Muscle layer of duodenum (tissue), 2 donors: Measurements from ENCODE around the gene NDST3.
"Not testable (repeated sequence)": the region's sequence is repeated elsewhere in the genome, so short reads cannot be mapped to it uniquely, and the experiment has no call there.

Source experiments
- H3K27ac ChIP-seq: one replicate; pipeline ENCODE4 v1.7.0; 2013; ENCODE audit warnings: mild to moderate bottlenecking, low read length
- H3K27me3 ChIP-seq: one replicate; pipeline ENCODE4 v1.7.0; 2013; ENCODE audit warnings: low read depth, mild to moderate bottlenecking, control low read depth, low read length
- H3K36me3 ChIP-seq, 2 donors: one replicate each; pipeline ENCODE4 v1.7.0; 2013; ENCODE audit warnings: low read length in 2 of 2, control low read depth in 1 of 2, mild to moderate bottlenecking in 1 of 2; ENCODE audit not compliant: insufficient read depth in 2 of 2, control insufficient read depth in 1 of 2
- H3K4me1 ChIP-seq, 2 donors: one replicate each; pipeline ENCODE4 v1.7.0; 2013; ENCODE audit warnings: low read length in 2 of 2, mild to moderate bottlenecking in 2 of 2, control low read depth in 1 of 2, moderate library complexity in 1 of 2; ENCODE audit not compliant: insufficient read depth in 2 of 2, control insufficient read depth in 1 of 2
- H3K4me3 ChIP-seq, 2 donors: one replicate each; pipeline ENCODE4 v1.7.0; 2013; ENCODE audit warnings: low read length in 2 of 2, low read depth in 1 of 2, mild to moderate bottlenecking in 1 of 2
- H3K9me3 ChIP-seq, 2 donors: one replicate each; pipeline ENCODE4 v1.7.0; 2013; ENCODE audit warnings: low read length in 2 of 2, control low read depth in 1 of 2, mild to moderate bottlenecking in 1 of 2; ENCODE audit not compliant: control insufficient read depth in 1 of 2
- donor health status: healthy.

Gene NDST3

DNA sequence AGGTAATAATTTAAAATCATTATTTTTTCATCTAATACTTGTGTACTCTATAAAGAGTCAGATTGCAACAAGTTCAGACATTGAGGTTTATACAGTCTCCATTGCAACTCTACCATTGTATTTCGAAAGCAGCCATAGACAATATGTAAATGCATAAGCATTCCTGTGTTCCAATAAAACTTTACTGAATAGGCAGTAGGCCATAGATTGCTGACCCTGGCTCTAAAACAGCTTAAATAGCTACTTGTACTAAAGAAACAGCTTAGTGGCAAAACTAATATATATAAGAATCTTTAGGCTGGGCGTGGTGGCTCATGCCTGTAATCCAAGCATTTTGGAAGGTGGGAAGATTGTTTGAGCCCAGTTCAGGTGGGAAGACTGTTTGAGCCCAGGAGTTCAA is 203.2 kb downstream of the NDST3 start:
- H3K9me3 ChIP-seq, result no peaks in the 10 kb centered on the region
- no peak overlapping the region for H3K4me3 ChIP-seq
- no peaks in the 10 kb centered on the region for H3K4me1 ChIP-seq
- H3K36me3 ChIP-seq, result no peaks in the 10 kb centered on the region
- no peaks in the 10 kb centered on the region for H3K27me3 ChIP-seq
- no peak overlapping the region for H3K27ac ChIP-seq

DNA sequence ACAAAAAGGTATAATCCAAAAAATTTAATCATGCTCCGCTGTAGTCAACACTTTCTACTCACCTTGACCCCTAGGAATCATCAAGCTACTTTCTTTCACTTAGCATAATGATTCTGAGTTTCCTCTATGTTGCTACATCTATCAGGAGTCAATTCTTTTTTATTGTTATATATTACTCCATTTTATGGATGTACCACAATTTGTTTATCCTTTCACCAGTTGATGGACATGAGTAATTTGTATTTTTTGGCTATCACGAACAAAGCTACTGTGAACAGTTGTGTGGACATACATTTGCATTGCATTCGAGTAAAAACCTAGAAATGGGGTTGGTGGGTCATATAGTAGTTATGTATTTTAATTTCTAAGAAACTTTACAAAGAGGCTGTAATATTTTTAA is 215.6 kb downstream of the NDST3 start:
- Histone ChIP-seq H3K27me3 (no peaks in the 10 kb centered on the region), H3K4me1 (no peaks in the 10 kb centered on the region), H3K27ac (no peak overlapping the region), H3K9me3 (no peaks in the 10 kb centered on the region), H3K4me3 (no peak overlapping the region), H3K36me3 (no peaks in the 10 kb centered on the region)

DNA sequence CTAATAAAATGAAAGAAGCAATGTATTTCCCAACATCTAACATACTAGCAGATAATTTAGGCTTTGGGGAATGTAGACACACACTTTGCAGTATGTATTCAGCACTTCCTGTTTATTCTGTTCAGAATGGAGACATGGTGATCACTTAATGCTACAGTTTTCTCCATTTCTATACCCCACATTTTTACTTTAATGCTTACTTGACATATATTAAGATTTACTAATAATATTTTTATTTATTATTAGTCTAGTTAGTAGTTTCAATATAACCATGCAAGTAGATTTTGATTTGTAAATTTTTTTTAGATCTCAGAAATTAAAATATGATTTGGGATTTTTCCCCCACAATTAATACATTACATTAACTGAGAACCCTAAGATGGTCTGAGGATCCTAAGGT is 220.1 kb downstream of the NDST3 start:
- Histone ChIP-seq H3K9me3 (no peaks in the 10 kb centered on the region), H3K36me3 (no peaks in the 10 kb centered on the region), H3K27ac (no peak overlapping the region), H3K4me1 (no peaks in the 10 kb centered on the region), H3K27me3 (no peaks in the 10 kb centered on the region), H3K4me3 (no peak overlapping the region)

DNA sequence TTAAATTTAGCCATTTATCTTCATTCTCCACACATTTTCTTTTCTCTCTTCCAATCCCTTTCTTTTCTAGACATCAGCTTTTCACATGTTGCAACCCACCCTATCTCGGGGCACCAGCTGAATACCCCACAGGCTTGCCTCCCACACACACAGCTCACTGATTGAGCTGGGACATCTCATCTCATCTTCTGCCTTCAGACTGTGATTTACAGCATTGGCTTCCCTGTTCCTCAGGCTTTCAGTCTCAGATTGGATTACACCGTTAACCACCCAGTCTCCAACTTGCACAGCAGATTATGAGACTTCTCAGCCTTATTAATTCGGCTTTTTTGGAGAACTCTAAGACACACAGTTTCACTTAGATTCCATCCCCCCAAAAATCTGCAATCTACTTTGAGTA is 224.8 kb downstream of the NDST3 start:
- H3K9me3 ChIP-seq, result no peaks in the 10 kb centered on the region
- no peak overlapping the region for H3K27ac ChIP-seq
- no peak overlapping the region for H3K4me3 ChIP-seq
- no peaks in the 10 kb centered on the region for H3K36me3 ChIP-seq
- no peaks in the 10 kb centered on the region for H3K27me3 ChIP-seq
- no peaks in the 10 kb centered on the region for H3K4me1 ChIP-seq

DNA sequence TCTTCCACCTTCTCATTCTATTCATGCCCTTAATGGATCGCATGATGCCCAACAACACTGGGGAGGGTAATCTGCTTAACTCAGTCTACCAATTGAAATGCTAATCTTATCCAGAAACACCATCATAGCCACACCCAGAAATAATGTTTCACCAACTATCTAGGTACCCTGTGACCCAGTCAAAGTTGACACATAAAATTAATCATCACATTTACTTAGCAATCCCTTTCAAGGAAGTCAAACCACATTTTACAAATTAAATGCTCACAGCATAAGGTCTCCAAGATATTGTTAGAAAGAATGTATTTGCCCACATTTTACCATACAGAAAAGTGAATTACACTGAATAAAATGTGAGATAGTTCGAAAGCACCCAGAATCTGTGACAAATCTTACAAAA is 226.0 kb downstream of the NDST3 start:
- Histone ChIP-seq H3K9me3 (no peaks in the 10 kb centered on the region), H3K4me1 (no peaks in the 10 kb centered on the region), H3K27ac (no peak overlapping the region), H3K4me3 (no peak overlapping the region), H3K27me3 (no peaks in the 10 kb centered on the region), H3K36me3 (no peaks in the 10 kb centered on the region)

DNA sequence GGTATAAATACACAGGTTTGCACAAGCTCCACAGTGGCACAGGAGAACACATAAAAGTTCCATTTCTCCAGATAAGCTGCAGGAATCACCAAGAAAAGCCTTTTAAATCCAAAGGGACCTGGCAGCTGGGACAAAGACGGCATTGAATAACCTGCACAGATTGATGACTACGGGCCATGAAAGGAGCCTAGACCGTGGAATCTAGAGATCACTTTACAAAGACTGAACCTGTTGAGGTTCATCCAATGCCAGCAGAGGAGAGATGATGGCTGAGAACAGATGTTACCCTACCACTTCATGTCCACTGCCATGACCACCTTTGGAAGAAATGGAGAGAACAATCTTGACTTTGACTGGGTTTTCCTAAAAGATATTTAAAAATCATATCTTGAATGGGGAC is 229.8 kb downstream of the NDST3 start:
- Histone ChIP-seq H3K4me3 (no peak overlapping the region), H3K36me3 (no peaks in the 10 kb centered on the region), H3K4me1 (no peaks in the 10 kb centered on the region), H3K9me3 (no peaks in the 10 kb centered on the region), H3K27me3 (no peaks in the 10 kb centered on the region), H3K27ac (no peak overlapping the region)

DNA sequence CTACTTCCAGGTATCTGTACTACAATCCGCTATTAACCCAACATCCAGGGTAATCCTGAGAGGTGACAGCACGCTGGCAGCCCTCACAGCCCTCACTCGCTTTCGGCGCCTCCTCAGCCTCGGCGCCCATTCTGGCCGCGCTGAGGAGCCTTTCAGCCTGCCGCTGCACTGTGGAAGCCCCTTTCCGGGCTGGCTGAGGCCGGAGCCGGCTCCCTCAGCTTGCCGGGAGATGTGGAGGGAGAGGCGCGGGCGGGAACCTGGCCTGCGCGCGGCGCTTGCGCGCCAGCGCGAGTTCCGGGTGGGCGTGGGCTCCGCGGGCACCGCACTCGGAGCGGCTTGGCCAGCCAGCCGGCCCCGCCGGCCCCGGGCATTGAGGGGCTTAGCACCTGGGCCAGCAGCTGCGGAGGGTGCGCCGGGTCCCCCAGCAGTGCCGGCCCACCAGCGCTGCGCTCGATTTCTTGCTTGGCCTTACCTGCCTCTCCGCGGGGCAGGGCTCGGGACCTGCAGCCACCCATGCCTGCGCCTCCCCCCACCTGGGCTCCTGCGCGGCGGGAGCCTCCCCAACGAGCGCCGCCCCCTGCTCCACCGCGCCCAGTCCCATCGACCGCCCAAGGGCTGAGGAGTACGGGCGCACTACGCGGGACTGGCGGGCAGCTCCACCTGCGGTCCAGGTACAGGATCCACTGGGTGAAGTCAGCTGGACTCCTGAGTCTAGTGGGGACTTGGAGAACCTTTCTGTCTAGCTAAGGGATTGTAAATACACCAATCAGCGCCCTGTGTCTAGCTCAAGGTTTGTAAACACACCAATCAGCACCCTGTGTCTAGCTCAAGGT is 231.2 kb downstream of the NDST3 start:
- Histone ChIP-seq H3K27me3 (no peaks in the 10 kb centered on the region), H3K9me3 (no peaks in the 10 kb centered on the region), H3K27ac (no peak overlapping the region), H3K4me1 (no peaks in the 10 kb centered on the region), H3K36me3 (no peaks in the 10 kb centered on the region), H3K4me3 (peak overlapping the region in 1 of 2 donors; percentile 69)

DNA sequence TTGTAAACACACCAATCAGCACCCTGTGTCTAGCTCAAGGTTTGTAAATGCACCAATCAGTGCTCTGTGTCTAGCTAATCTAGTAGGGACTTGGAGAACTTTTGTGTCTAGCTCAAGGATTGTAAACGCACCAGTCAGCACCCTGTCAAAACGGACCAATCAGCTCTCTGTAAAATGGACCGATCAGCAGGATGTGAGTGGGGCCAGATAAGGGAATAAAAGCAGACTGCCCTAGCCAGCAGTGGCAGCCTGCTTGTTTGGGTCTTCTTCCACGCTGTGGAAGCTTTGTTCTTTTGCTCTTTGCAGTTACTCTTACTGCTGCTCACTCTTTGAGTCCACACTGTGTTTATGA is 231.8 kb downstream of the NDST3 start:
- not testable (repeated sequence) for H3K27ac ChIP-seq, H3K27me3 ChIP-seq, H3K9me3 ChIP-seq, H3K36me3 ChIP-seq, H3K4me1 ChIP-seq
- peak overlapping the region in 1 of 2 donors; percentile 69 for H3K4me3 ChIP-seq

DNA sequence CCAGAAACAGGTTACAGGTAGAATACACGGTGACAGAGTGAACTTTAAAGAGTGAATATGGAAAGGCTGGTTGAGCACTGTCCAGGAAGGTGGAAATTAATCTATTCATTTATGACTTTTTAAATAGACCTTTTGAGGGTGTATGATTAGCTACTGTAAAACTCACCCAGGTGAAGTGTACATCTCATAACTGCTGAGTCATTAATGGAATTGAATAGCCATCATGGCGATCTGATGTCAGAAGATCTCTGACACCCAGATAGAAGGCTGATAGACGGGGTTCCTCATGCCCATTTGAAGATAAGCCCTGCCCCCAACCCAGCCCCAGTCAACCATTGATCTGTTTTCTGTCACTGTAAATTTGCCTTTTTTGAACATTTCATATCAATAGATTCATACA is 234.5 kb downstream of the NDST3 start:
- Histone ChIP-seq H3K9me3 (no peaks in the 10 kb centered on the region), H3K4me3 (no peak overlapping the region), H3K27me3 (no peaks in the 10 kb centered on the region), H3K4me1 (no peaks in the 10 kb centered on the region), H3K36me3 (no peaks in the 10 kb centered on the region), H3K27ac (no peak overlapping the region)

DNA sequence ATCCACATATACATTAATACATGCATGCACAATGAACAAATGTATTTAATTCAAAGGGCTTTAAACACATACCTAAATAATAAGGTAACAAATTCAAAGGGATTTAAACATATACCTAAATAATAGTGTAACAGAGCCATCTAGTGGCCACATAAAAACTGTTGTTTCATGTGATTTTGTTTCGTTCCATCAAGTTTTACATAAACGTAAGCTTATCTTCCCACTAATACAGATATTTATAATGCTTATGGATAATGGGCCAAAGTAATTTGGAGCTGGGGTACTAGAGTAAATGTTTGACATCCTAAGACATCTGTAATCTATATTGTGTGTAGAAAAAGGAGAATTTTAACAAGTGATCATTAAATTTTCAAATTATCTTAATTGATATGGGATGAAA is 236.2 kb downstream of the NDST3 start:
- Histone ChIP-seq H3K4me1 (no peaks in the 10 kb centered on the region), H3K27ac (no peak overlapping the region), H3K27me3 (no peaks in the 10 kb centered on the region), H3K9me3 (no peaks in the 10 kb centered on the region), H3K4me3 (no peak overlapping the region), H3K36me3 (no peaks in the 10 kb centered on the region)

DNA sequence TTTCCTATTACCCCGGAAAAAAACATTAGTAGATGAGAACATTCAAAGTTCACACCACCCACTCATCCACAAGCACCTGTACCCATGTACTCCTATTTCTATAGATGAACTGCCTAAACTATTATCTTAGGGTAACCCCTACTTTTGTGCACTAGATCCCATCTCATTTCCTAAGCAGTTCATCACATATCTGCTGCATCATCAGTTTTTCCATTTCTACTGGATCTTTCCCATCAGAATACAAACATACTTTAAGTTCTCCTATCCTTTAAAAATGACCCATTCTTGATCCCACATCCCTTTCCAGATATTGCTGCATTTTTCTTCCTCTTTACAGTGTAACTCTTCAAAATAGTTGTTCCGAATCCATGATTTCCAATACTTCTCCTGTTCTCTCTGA is 237.5 kb downstream of the NDST3 start:
- no peaks in the 10 kb centered on the region for H3K4me1 ChIP-seq

DNA sequence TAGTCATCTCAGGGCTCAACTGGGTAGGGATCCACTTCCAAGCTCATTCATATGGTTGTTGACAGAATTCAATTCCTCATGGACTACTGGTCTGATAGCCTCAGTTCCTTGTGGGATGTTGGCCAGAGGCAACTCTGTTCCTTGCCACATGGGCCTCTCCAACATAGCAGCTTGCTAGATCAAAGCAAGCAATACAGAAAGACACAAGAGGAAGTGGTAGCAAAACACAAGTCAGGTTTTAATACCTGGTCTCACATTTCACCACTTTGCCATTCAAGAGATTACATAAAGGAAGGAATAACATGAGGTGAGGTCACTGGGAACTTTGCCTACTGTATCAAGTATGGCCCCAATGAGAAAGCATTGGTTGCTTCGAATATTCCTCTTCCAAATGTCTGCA is 239.4 kb downstream of the NDST3 start:
- Histone ChIP-seq H3K36me3 (no peaks in the 10 kb centered on the region), H3K9me3 (no peaks in the 10 kb centered on the region), H3K4me1 (no peaks in the 10 kb centered on the region), H3K27ac (no peak overlapping the region), H3K27me3 (no peaks in the 10 kb centered on the region), H3K4me3 (no peak overlapping the region)

More for the DNA sequence above, 237.5 kb downstream of the NDST3 start:
- Histone ChIP-seq H3K9me3 (no peaks in the 10 kb centered on the region), H3K27ac (no peak overlapping the region), H3K27me3 (no peaks in the 10 kb centered on the region), H3K4me3 (no peak overlapping the region), H3K36me3 (no peaks in the 10 kb centered on the region)
